ENCODE results near the gene CABP4.

CABP4 gene

DNA sequence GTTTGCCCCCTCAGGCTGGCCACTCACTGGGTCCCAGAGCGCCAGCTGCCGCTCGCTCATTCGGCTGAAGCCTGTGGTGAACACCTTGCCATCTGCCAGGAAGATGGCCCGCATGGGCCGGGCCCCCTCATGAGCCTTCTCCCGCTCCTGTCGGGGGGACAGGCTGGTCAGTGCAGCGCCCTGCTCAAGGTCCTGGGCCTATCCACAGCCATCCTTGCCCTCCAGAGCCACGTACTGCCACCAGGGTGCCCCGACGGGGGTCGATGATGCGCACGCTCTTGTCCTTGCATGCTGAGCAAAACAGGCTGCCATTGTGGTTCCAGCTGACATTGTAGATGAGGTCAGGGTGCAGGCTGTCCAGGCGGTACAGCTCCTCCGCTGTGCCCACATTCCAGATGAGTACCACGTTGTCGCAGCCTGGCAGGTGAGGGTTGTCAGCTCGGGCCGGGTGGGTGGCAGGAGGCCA, 14.0 kb upstream of the CABP4 start:
- TF ChIP-seq, protein P1, sequence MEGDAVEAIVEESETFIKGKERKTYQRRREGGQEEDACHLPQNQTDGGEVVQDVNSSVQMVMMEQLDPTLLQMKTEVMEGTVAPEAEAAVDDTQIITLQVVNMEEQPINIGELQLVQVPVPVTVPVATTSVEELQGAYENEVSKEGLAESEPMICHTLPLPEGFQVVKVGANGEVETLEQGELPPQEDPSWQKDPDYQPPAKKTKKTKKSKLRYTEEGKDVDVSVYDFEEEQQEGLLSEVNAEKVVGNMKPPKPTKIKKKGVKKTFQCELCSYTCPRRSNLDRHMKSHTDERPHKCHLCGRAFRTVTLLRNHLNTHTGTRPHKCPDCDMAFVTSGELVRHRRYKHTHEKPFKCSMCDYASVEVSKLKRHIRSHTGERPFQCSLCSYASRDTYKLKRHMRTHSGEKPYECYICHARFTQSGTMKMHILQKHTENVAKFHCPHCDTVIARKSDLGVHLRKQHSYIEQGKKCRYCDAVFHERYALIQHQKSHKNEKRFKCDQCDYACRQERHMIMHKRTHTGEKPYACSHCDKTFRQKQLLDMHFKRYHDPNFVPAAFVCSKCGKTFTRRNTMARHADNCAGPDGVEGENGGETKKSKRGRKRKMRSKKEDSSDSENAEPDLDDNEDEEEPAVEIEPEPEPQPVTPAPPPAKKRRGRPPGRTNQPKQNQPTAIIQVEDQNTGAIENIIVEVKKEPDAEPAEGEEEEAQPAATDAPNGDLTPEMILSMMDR (IDR thresholded peaks at IDR 0.05; ENCODE audit: insufficient read depth, low read length, poor library complexity, severe bottlenecking): no peak
- no peak overlapping the region for H3K4me3 ChIP-seq (replicated peaks; ENCODE audit: low read depth, low read length)
- no peak for DNase-seq (ENCODE audit: extremely low read depth, insufficient read length)
- H3K36me3 ChIP-seq (ENCODE audit: control insufficient read depth, insufficient read depth, low read length): peaks cover 4% of the 10 kb centered on the region
- no peaks in the 10 kb centered on the region for H3K27me3 ChIP-seq (replicated peaks; ENCODE audit: control insufficient read depth, insufficient read depth, low read length)

DNA sequence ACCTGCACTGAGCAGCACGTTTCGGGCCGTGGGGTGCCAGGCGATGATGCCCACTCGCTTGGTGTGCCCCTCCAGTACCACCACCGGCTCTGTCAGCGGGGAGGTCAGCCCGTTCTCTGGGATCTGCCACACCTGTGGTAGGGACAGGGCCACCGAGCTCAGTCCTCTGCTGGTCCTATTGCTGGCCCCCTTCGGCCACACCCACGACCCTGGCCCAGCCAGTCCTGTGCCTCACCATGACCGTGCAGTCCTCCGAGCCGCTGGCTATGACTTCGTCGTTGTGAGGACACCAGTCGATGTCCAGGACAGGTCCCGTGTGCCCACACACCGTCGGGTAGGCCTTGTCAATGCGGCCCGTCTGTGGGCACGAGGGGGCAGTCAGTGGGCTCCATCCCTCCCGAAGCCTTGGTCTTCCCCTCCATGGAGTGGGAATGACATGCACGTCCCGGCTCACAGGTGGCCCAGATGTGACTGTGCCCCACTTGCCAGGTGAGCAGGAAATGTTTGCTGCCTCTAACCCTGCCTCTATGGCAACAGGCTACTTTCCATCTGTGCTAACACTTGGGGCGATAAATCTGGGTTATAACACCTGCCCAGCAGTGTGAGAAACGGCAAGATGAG, 13.3 kb upstream of the CABP4 start:
- no peak for DNase-seq (ENCODE audit: extremely low read depth, insufficient read length)
- H3K4me3 ChIP-seq (replicated peaks; ENCODE audit: low read depth, low read length): no peak overlapping the region

DNA sequence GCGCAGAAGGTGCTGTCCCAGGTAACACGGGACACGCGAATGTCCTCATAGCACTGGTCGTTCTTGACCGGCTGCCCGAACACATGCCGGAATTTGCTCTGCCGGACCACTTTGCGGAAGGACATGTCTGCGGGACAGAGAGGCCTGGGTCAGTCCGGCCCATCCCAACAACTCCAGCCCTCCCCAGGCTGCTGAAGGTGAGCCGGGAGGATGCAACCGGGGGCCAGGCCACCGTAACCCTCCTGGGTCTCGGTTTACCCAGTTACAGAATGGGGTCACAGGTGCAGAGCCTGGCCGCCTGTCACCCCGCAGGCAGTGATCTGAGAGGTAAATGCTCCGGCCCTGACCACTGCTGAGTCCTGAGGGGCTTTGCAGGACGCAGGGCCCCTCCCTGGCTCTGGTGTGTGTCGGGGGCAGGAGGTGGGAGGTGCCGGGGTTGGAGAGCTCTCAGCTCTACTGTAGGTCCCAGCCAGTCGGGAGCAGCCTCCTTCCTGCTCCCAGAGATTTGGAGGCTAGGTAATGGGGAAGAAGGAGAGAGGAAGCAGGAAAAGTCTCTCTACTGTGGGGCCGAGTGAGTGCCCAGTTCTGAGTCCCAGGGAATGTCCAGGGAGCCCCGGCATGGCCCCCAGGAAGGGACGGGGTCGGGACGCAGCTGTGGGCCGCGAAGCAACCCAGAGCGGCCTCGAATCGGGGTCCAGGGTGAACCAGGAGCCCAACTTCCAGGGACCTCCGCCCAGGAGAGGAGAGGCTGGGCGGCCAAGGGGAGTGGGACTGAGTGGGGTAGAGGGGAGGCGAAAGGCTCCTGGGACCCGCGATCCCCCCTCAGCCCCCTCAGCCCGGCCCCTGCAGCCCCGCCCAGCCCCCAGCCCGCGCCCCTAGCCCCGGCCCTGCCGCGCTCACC, 12.4 kb upstream of the CABP4 start:
- Histone ChIP-seq H3K4me3 (replicated peaks; ENCODE audit: low read depth, low read length) (peak overlapping the region; percentile 53), H3K36me3 (ENCODE audit: control insufficient read depth, insufficient read depth, low read length) (peaks cover 3% of the 10 kb centered on the region; the same call in 1 of the 2 replicates), H3K27me3 (replicated peaks; ENCODE audit: control insufficient read depth, insufficient read depth, low read length) (no peaks in the 10 kb centered on the region)
- TF ChIP-seq, protein P1 (IDR thresholded peaks at IDR 0.05; ENCODE audit: insufficient read depth, low read length, poor library complexity, severe bottlenecking): no peak
- DNase-seq (ENCODE audit: extremely low read depth, insufficient read length): no peak

More for the DNA sequence above, 13.3 kb upstream of the CABP4 start:
- H3K36me3 ChIP-seq (ENCODE audit: control insufficient read depth, insufficient read depth, low read length): peaks cover 3% of the 10 kb centered on the region; the same call in 1 of the 2 replicates
- TF ChIP-seq, protein P1 (IDR thresholded peaks at IDR 0.05; ENCODE audit: insufficient read depth, low read length, poor library complexity, severe bottlenecking): no peak
- H3K27me3 ChIP-seq (replicated peaks; ENCODE audit: control insufficient read depth, insufficient read depth, low read length): no peaks in the 10 kb centered on the region

DNA sequence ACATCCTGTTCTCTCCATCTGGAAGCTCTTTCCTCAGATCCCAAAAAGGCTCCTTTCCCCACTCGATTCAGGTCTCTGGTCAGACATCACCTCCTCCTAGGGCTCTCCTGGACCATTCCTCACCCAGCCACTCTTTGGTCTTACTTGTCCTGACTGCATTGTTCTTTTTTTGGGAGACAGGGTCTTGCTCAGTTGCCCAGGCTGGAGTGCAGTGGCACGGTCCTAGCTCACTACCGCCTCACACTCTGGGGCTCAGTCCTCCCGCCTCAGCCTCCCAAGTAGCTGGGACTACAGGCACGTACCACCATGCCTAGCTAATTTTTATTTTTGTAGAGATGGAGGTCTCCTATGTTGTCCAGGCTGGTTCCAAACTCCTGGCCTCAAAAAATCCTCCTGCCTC, 9.6 kb upstream of the CABP4 start:
- H3K4me3 ChIP-seq (replicated peaks; ENCODE audit: low read depth, low read length): no peak overlapping the region
- no peaks in the 10 kb centered on the region for H3K27me3 ChIP-seq (replicated peaks; ENCODE audit: control insufficient read depth, insufficient read depth, low read length)
- no peak for DNase-seq (ENCODE audit: extremely low read depth, insufficient read length)
- no peaks in the 10 kb centered on the region for H3K36me3 ChIP-seq (ENCODE audit: control insufficient read depth, insufficient read depth, low read length)
- TF ChIP-seq, protein P1 (IDR thresholded peaks at IDR 0.05; ENCODE audit: insufficient read depth, low read length, poor library complexity, severe bottlenecking): no peak

DNA sequence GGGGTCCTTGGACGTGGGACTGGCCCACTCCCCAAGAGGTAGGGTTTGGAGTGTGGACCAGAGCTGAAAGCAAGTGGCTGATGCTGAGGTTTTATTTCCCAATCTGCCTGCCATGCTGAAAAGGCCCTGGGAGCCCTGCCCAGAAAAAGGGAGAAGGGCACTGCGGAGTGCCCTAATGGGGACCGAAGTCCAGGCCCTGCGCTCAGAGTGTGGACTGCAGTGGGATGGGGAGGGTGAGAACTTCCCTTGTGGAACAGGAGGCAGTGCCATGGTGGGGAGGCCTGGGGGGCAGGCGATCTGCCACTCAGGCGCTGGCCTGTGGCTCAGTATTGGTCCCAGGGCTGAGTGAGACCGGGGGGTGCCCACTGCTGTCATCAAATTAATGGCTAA, 6.9 kb upstream of the CABP4 start:
- Histone ChIP-seq H3K27me3 (replicated peaks; ENCODE audit: control insufficient read depth, insufficient read depth, low read length) (no peaks in the 10 kb centered on the region), H3K36me3 (ENCODE audit: control insufficient read depth, insufficient read depth, low read length) (no peaks in the 10 kb centered on the region), H3K4me3 (replicated peaks; ENCODE audit: low read depth, low read length) (no peak overlapping the region)
- no peak for DNase-seq (ENCODE audit: extremely low read depth, insufficient read length)
- TF ChIP-seq, protein P1 (IDR thresholded peaks at IDR 0.05; ENCODE audit: insufficient read depth, low read length, poor library complexity, severe bottlenecking): no peak

Data from GM06990 (cell line).